ENCODE data around the gene HOXA6.

The HOXA6 gene

GRCh38 chr7:27102581-27103442, 44.8 kb downstream of the HOXA6 start, which contains the start of gene HOXA2:
Gene HOXA2, minus strand, starts transcription at chr7:27102683. Its CDS starts 183 bp downstream, at chr7:27102500.
- no CpG with 5 or more reads among the region's 29 CpGs for WGBS (ENCODE audit: insufficient coverage, insufficient read length)
- no peaks in the 10 kb centered on the region for H3K9me3 ChIP-seq (ENCODE audit: control insufficient read depth, insufficient read depth, low read length)
- peaks cover 4% of the 10 kb centered on the region; the same call in 1 of the 2 replicates for H3K4me1 ChIP-seq (ENCODE audit: control insufficient read depth, insufficient read depth, low read length)
- H3K27me3 ChIP-seq (ENCODE audit: control insufficient read depth, insufficient read depth, low read length): peaks cover 93% of the 10 kb centered on the region
- no peaks in the 10 kb centered on the region for H3K36me3 ChIP-seq (ENCODE audit: control insufficient read depth, insufficient read depth, low read length)
- no peak within 1 kb of the TSS for H3K27ac ChIP-seq (ENCODE audit: low read length)
- no peak for DNase-seq (ENCODE audit: low read depth, low spot score)
- no peak within 1 kb of the TSS for H3K4me3 ChIP-seq (ENCODE audit: low read length)

GRCh38 chr7:27101957-27102580, 45.5 kb downstream of the HOXA6 start:
- Histone ChIP-seq H3K27me3 (ENCODE audit: control insufficient read depth, insufficient read depth, low read length) (peaks cover 93% of the 10 kb centered on the region), H3K4me1 (ENCODE audit: control insufficient read depth, insufficient read depth, low read length) (0 out of 2 replicates have a peak, but pooled peaks cover 3% of the 10 kb centered on the region), H3K9me3 (ENCODE audit: control insufficient read depth, insufficient read depth, low read length) (no peaks in the 10 kb centered on the region), H3K4me3 (ENCODE audit: low read length) (no peak overlapping the region), H3K36me3 (ENCODE audit: control insufficient read depth, insufficient read depth, low read length) (no peaks in the 10 kb centered on the region), H3K27ac (ENCODE audit: low read length) (no peak overlapping the region)
- no peak for DNase-seq (ENCODE audit: low read depth, low spot score)
- no CpG with 5 or more reads among the region's 39 CpGs for WGBS (ENCODE audit: insufficient coverage, insufficient read length)

DNA sequence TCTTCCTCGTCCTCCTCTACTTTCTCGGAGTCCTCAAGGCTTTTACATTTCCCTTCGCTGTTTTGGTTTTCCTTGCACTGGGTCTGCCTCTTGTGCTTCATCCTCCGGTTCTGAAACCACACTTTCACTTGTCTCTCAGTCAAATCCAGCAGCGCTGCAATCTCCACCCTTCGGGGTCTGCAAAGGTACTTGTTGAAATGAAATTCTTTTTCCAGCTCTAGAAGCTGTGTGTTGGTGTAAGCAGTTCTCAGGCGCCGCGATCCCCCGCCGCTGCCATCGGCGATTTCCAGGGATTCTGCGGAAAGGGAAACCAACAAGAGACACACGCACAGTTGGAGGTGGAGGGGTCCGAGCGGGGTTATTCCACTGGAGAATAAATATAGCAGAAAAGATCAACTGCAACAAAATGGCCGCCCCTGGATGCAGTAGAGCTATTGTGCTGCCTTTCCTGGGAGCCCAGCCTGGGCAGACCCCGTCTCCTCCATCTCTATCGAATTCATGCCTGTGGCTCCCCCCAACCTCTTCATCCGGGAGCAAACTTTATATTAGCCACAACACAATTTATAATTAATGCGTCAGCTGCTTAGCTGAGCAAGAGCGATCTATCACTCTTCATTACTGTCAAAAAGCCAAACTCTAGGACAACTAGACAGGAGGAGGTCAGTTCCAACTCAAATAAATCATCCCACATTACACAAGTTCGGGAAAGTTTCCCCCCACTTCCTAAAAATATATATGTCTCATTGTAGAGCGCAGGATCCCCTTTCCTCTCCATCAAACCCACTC, 46.2 kb downstream of the HOXA6 start:
- Histone ChIP-seq H3K27me3 (ENCODE audit: control insufficient read depth, insufficient read depth, low read length) (peaks cover 94% of the 10 kb centered on the region), H3K27ac (ENCODE audit: low read length) (no peak overlapping the region), H3K9me3 (ENCODE audit: control insufficient read depth, insufficient read depth, low read length) (no peaks in the 10 kb centered on the region), H3K4me3 (ENCODE audit: low read length) (no peak overlapping the region), H3K4me1 (ENCODE audit: control insufficient read depth, insufficient read depth, low read length) (0 out of 2 replicates have a peak, but pooled peaks cover 2% of the 10 kb centered on the region), H3K36me3 (ENCODE audit: control insufficient read depth, insufficient read depth, low read length) (no peaks in the 10 kb centered on the region)
- no peak for DNase-seq (ENCODE audit: low read depth, low spot score)
- WGBS (ENCODE audit: insufficient coverage, insufficient read length): no CpG with 5 or more reads among the region's 25 CpGs

GRCh38 chr7:27100694-27101170, 46.8 kb downstream of the HOXA6 start:
- Histone ChIP-seq H3K27ac (ENCODE audit: low read length) (no peak overlapping the region), H3K27me3 (ENCODE audit: control insufficient read depth, insufficient read depth, low read length) (peaks cover 89% of the 10 kb centered on the region), H3K4me1 (ENCODE audit: control insufficient read depth, insufficient read depth, low read length) (0 out of 2 replicates have a peak, but pooled peaks cover 2% of the 10 kb centered on the region), H3K4me3 (ENCODE audit: low read length) (no peak overlapping the region), H3K36me3 (ENCODE audit: control insufficient read depth, insufficient read depth, low read length) (no peaks in the 10 kb centered on the region), H3K9me3 (ENCODE audit: control insufficient read depth, insufficient read depth, low read length) (no peaks in the 10 kb centered on the region)
- no CpG with 5 or more reads among the region's 8 CpGs for WGBS (ENCODE audit: insufficient coverage, insufficient read length)
- DNase-seq (ENCODE audit: low read depth, low spot score): no peak

DNA sequence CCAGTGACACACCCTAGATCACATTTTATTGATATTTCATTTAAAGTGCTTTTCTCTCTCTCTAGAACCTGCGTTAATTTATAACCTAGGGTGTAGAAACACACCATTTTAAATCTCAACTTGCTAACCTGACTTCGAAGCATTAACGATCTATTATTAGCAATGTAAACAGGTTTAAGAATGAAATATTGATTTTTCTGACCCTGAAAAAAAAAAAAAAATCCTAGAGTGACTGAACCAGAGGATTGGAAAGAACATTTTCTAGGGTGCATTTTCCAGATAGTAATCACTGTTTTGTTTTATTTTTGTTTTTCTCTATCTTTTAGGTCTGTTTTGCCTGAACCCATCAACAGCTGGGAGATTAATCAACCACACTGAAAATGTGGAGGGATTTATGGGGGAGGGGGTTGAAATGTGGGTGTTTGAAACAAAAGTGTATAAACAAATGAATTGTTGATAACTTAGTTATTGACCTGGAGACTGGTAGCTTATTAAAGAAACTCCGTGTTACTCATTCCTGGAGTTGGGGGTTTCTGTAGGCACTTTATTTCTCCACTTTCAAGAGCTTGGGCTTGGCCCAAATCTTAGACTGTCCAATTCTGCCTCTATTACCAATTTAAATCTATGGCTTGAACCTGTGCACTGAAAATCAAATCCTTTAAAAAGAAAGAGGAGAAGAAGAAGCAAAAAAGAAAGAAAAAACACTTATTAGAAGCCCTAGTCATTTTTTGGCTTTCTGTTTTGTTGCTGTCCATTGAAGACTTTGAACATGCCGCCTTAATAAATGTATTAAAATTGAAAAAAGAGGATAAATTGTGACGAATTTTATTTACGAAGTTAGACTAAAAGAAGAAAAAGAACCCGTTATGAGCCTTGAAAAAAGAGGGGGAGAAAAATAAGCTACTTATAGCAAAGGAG, 47.9 kb downstream of the HOXA6 start:
- no peak for DNase-seq (ENCODE audit: low read depth, low spot score)
- Histone ChIP-seq H3K27me3 (ENCODE audit: control insufficient read depth, insufficient read depth, low read length) (peaks cover 90% of the 10 kb centered on the region), H3K9me3 (ENCODE audit: control insufficient read depth, insufficient read depth, low read length) (no peaks in the 10 kb centered on the region), H3K27ac (ENCODE audit: low read length) (no peak overlapping the region), H3K36me3 (ENCODE audit: control insufficient read depth, insufficient read depth, low read length) (no peaks in the 10 kb centered on the region), H3K4me3 (ENCODE audit: low read length) (no peak overlapping the region), H3K4me1 (ENCODE audit: control insufficient read depth, insufficient read depth, low read length) (0 out of 2 replicates have a peak, but pooled peaks cover 4% of the 10 kb centered on the region)
- WGBS (ENCODE audit: insufficient coverage, insufficient read length): no CpG with 5 or more reads among the region's 8 CpGs

GRCh38 chr7:27098578-27099451, 48.8 kb downstream of the HOXA6 start:
- WGBS (ENCODE audit: insufficient coverage, insufficient read length): no CpG with 5 or more reads among the region's 38 CpGs
- Histone ChIP-seq H3K36me3 (ENCODE audit: control insufficient read depth, insufficient read depth, low read length) (no peaks in the 10 kb centered on the region), H3K9me3 (ENCODE audit: control insufficient read depth, insufficient read depth, low read length) (no peaks in the 10 kb centered on the region), H3K27me3 (ENCODE audit: control insufficient read depth, insufficient read depth, low read length) (peaks cover 90% of the 10 kb centered on the region), H3K27ac (ENCODE audit: low read length) (no peak overlapping the region), H3K4me1 (ENCODE audit: control insufficient read depth, insufficient read depth, low read length) (0 out of 2 replicates have a peak, but pooled peaks cover 4% of the 10 kb centered on the region), H3K4me3 (ENCODE audit: low read length) (no peak overlapping the region)
- no peak for DNase-seq (ENCODE audit: low read depth, low spot score)

DNA sequence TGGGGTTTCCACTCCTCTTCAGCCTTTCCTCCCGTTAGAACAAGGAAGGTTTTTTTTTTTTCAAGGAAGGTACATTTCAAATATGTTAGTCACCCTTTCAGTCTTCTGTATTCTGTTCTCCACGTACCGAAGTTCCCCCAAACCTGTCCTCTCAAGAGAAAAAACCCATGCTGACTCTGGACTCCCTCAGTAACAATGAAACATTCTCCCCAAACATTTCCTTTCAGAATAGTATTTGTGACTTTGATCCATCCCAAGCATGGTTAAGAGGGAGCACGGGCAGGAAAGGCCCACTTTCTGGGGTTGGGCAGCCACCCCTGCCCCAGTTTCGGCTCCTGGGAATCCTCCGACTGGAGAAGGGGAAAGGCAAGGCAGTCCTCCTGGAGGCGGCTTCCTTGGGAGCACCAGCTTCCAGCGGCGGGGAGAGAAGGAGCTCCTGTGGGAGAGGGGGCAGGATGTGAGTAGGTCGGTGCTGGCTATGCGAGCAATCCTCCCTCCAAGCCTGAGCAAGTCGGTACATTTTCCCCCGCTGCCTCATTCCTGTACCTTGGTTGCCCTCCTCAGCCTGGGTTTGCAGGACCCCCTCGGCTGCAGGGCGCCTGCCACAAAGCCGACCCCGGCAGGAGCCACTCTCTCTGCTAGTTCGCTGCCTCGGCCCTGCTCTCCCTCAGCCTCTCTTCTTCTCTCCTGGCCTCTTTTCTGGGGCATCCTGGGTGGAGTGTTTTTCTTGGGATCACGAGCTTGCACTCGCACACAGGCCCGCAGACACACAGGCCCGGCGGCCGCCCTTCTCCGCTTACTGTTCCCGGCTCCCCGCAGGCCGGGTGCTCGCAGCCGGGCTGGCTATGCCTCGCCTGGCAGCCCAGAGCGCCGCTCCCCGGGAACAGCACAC, 49.6 kb downstream of the HOXA6 start:
- Histone ChIP-seq H3K9me3 (ENCODE audit: control insufficient read depth, insufficient read depth, low read length) (no peaks in the 10 kb centered on the region), H3K4me3 (ENCODE audit: low read length) (no peak overlapping the region), H3K27ac (ENCODE audit: low read length) (no peak overlapping the region), H3K4me1 (ENCODE audit: control insufficient read depth, insufficient read depth, low read length) (0 out of 2 replicates have a peak, but pooled peaks cover 4% of the 10 kb centered on the region), H3K27me3 (ENCODE audit: control insufficient read depth, insufficient read depth, low read length) (peaks cover 89% of the 10 kb centered on the region), H3K36me3 (ENCODE audit: control insufficient read depth, insufficient read depth, low read length) (no peaks in the 10 kb centered on the region)
- no CpG with 5 or more reads among the region's 35 CpGs for WGBS (ENCODE audit: insufficient coverage, insufficient read length)
- no peak for DNase-seq (ENCODE audit: low read depth, low spot score)

DNA sequence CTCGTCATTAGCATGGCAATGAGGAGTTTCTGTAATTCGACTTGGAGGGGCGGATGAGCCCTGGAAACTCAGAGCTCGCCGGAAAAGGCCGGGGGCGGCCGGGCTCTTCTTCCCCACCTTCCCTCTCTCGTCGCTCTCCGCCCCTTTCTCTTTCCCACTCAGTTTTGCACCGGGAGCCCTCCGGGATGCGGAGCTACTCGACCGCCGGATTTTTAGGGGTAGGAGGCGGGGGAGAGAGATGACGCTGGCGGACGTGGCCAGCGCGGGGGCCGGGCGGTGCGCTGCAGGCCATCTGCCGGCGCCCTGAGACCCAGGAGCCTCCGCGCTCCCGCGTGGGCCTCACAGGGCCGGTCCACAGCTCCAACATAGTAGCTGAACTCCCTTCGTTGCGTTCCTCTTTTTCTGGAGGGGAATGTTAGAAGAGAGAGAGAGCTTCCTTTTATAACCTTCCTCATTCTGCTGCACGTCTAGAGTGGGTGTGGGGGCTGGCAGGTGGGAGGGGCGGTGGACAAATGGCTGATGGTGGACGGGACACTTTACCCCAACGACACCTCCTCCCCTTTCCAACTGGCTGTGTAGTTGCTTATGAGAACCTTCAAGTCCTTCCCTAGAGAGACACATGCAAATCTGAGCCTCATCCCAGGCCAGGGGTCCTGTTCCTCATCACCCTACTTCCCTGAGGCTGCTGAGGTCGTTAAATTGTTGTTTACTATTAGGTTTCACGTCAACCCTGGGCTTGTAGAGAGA, 50.6 kb downstream of the HOXA6 start:
- no CpG with 5 or more reads among the region's 41 CpGs for WGBS (ENCODE audit: insufficient coverage, insufficient read length)
- H3K27me3 ChIP-seq (ENCODE audit: control insufficient read depth, insufficient read depth, low read length): peaks cover 86% of the 10 kb centered on the region
- no peak overlapping the region for H3K27ac ChIP-seq (ENCODE audit: low read length)
- no peaks in the 10 kb centered on the region for H3K36me3 ChIP-seq (ENCODE audit: control insufficient read depth, insufficient read depth, low read length)
- no peak for DNase-seq (ENCODE audit: low read depth, low spot score)
- no peaks in the 10 kb centered on the region for H3K9me3 ChIP-seq (ENCODE audit: control insufficient read depth, insufficient read depth, low read length)
- 0 out of 2 replicates have a peak, but pooled peaks cover 2% of the 10 kb centered on the region for H3K4me1 ChIP-seq (ENCODE audit: control insufficient read depth, insufficient read depth, low read length)
- H3K4me3 ChIP-seq (ENCODE audit: low read length): no peak overlapping the region; the same call in 1 of the 2 replicates
